ENCODE measurements around the gene CCNG2. TPM values are rescaled to one million over a fixed set of nuclear protein-coding genes. Genes with fewer than 3 reads are reported as not detected.

The CCNG2 gene
- total and polyA plus RNA-seq, 2 of the 13 experiments (the other 11 are each of a cell fraction or from before 2014, with no cell fraction given): 3.9 to 11.5 TPM

- FAIRE-seq (no peak), ATAC-seq (no peak)
- POLR2A ChIA-PET: no interaction called here
These were observed 42.3 kb downstream of the CCNG2 start for GRCh38 chr4:77199276-77199675.

GRCh38 chr4:77199701-77200100, 42.7 kb downstream of the CCNG2 start:
- Histone ChIP-seq H3K36me3 (replicated peaks in 1 of 2; ENCODE audit: control insufficient read depth in 1 of 2, insufficient read depth in 2 of 2, low read length in 2 of 2) (no peaks in the 10 kb centered on the region), H3K9me3 (ENCODE audit: low read length) (no peaks in the 10 kb centered on the region), H4K20me1 (ENCODE audit: insufficient read depth, low read length) (no peaks in the 10 kb centered on the region), H3K4me2 (ENCODE audit: low read depth, low read length) (no peak overlapping the region), H3K27me3 (ENCODE audit: control insufficient read depth in 1 of 2, insufficient read depth in 2 of 2, low read length in 2 of 2) (peaks cover 0 to 55% of the 10 kb centered on the region in 2 experiments; a peak in 2 of 5 replicates), H2AFZ (ENCODE audit: low read length) (no peak overlapping the region), H3K79me2 (ENCODE audit: insufficient read depth, low read length) (no peaks in the 10 kb centered on the region), H3K9ac (ENCODE audit: insufficient read depth, low read depth, low read length) (no peak overlapping the region), H3K27ac (ENCODE audit: extremely low read length, insufficient read depth, low read length) (no peak overlapping the region), H3K4me3 (replicated peaks in 1 of 3; ENCODE audit: insufficient read depth in 1 of 3, low read depth in 2 of 3, low read length in 3 of 3) (no peak overlapping the region), H3K4me1 (ENCODE audit: insufficient read depth, low read length) (no peaks in the 10 kb centered on the region)
- ChIA-PET CTCF (ENCODE audit: low intra/inter-chr PET ratio, low total read pairs) (no interaction called here), POLR2A (no interaction called here)
- FAIRE-seq (no peak), ATAC-seq (no peak), DNase-seq (ENCODE audit: low spot score) (no peak)
- no peak for TF ChIP-seq ZNF431 (CRISPR knock-in tag; IDR thresholded peaks at IDR 0.05; ENCODE audit: borderline replicate concordance, low read depth)
- no peak for TF ChIP-seq HINFP (CRISPR knock-in tag; IDR thresholded peaks at IDR 0.05; ENCODE audit: low read depth)
- no peak for TF ChIP-seq ZNF720 (CRISPR knock-in tag; IDR thresholded peaks at IDR 0.05)
- TF ChIP-seq ZNF644 (CRISPR knock-in tag; IDR thresholded peaks at IDR 0.05; ENCODE audit: low read depth): no peak
- TF ChIP-seq BHLHE40 (IDR thresholded peaks at IDR 0.05; ENCODE audit: low read length): no peak
- TF ChIP-seq ZBTB10 (CRISPR knock-in tag; IDR thresholded peaks at IDR 0.05; ENCODE audit: borderline replicate concordance): no peak
- 0% methylated on average over 1 of the region's 1 CpG for WGBS (ENCODE audit: low lambda C conversion rate)
- no TSS peak for BruUV-seq (replicated peaks)
- in situ Hi-C loops (cut with HindIII; ENCODE audit: extremely low pct_ligation_motif_present, low pct_unique_long_range_greater_than_20kb) (loop anchor here (5.0 kb wide), 1 partner anchor 102 kb away; no protein-coding TSS in a partner anchor), intact Hi-C loops (cut with micrococcal nuclease; ENCODE audit: unreplicated experiment) (loop anchor here (5.0 kb wide), 1 partner anchor 42 kb away; the partner anchor contains the start of gene CCNG2)

More at GRCh38 chr4:77199276-77199675, 42.3 kb downstream of the CCNG2 start:
- CTCF ChIA-PET (ENCODE audit: low intra/inter-chr PET ratio, low total read pairs): no interaction called here
- no TSS peak for BruUV-seq (replicated peaks)
- H2AFZ ChIP-seq (ENCODE audit: low read length): no peak overlapping the region
- H3K4me3 ChIP-seq (replicated peaks in 1 of 3; ENCODE audit: insufficient read depth in 1 of 3, low read depth in 2 of 3, low read length in 3 of 3): no peak overlapping the region
- WGBS (ENCODE audit: low lambda C conversion rate): 0% methylated on average over 2 of the region's 2 CpGs
- no peak overlapping the region for H3K27ac ChIP-seq (ENCODE audit: extremely low read length, insufficient read depth, low read length)
- no peaks in the 10 kb centered on the region for H3K4me1 ChIP-seq (ENCODE audit: insufficient read depth, low read length)
- no peaks in the 10 kb centered on the region for H3K36me3 ChIP-seq (replicated peaks in 1 of 2; ENCODE audit: control insufficient read depth in 1 of 2, insufficient read depth in 2 of 2, low read length in 2 of 2)
- no peak for DNase-seq (ENCODE audit: low spot score)
- H4K20me1 ChIP-seq (ENCODE audit: insufficient read depth, low read length): no peaks in the 10 kb centered on the region
- no peak overlapping the region for H3K4me2 ChIP-seq (ENCODE audit: low read depth, low read length)
- peaks cover 0 to 59% of the 10 kb centered on the region in 2 experiments; a peak in 2 of 5 replicates for H3K27me3 ChIP-seq (ENCODE audit: control insufficient read depth in 1 of 2, insufficient read depth in 2 of 2, low read length in 2 of 2)
- intact Hi-C loops (cut with micrococcal nuclease; ENCODE audit: unreplicated experiment) (no loop called here), in situ Hi-C loops (cut with HindIII; ENCODE audit: extremely low pct_ligation_motif_present, low pct_unique_long_range_greater_than_20kb) (no loop called here)
- no peaks in the 10 kb centered on the region for H3K9me3 ChIP-seq (ENCODE audit: low read length)
- H3K9ac ChIP-seq (ENCODE audit: insufficient read depth, low read depth, low read length): no peak overlapping the region
- TF ChIP-seq ZNF672 (CRISPR knock-in tag; IDR thresholded peaks at IDR 0.05): no peak
- no peak for TF ChIP-seq RBFOX2 (IDR thresholded peaks at IDR 0.05; ENCODE audit: low read depth, low read length)
- no peak for TF ChIP-seq ZZZ3 (CRISPR knock-in tag; IDR thresholded peaks at IDR 0.05; ENCODE audit: borderline replicate concordance)
- no peaks in the 10 kb centered on the region for H3K79me2 ChIP-seq (ENCODE audit: insufficient read depth, low read length)

Measured in HepG2 (cell line).